Epithelial cell of esophagus (primary cell): ENCODE measurements around the gene ZNF813.
"Not testable (repeated sequence)": the region's sequence is repeated elsewhere in the genome, so short reads cannot be mapped to it uniquely, and the experiment has no call there.

Experiments
- DNase-seq: peaks from one replicate; pipeline ENCODE4 v3.0.0; 2010; ENCODE audit warnings: low read depth
- H3K4me3 ChIP-seq: 2 replicates; pipeline ENCODE4 v1.5.1; 2011; ENCODE audit warnings: mild to moderate bottlenecking, low read length, control low read depth
- TF ChIP-seq, protein P1 (sequence below): IDR thresholded peaks from 2 replicates; pipeline ENCODE4 v1.5.1; 2011; ENCODE audit warnings: low read depth, mild to moderate bottlenecking, low read length, control low read depth, inconsistent platforms; ENCODE audit not compliant: insufficient read depth; ENCODE audit errors: missing control alignments

ZNF813 gene

DNA sequence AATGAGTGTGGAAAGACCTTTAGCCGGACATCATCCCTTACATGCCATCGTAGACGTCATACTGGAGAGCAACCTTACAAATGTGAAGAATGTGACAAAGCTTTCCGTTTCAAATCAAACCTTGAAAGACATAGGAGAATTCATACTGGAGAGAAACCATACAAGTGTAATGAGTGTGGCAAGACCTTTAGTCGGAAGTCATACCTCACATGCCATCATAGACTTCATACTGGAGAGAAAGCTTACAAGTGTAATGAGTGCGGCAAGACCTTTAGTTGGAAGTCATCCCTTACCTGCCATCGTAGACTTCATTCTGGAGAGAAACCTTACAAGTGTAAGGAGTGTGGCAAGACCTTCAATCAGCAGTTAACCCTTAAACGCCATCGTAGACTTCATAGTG, 11.7 kb upstream of the ZNF813 start:
- H3K4me3 ChIP-seq: no peak overlapping the region
- no peak for DNase-seq
- TF ChIP-seq, protein P1, sequence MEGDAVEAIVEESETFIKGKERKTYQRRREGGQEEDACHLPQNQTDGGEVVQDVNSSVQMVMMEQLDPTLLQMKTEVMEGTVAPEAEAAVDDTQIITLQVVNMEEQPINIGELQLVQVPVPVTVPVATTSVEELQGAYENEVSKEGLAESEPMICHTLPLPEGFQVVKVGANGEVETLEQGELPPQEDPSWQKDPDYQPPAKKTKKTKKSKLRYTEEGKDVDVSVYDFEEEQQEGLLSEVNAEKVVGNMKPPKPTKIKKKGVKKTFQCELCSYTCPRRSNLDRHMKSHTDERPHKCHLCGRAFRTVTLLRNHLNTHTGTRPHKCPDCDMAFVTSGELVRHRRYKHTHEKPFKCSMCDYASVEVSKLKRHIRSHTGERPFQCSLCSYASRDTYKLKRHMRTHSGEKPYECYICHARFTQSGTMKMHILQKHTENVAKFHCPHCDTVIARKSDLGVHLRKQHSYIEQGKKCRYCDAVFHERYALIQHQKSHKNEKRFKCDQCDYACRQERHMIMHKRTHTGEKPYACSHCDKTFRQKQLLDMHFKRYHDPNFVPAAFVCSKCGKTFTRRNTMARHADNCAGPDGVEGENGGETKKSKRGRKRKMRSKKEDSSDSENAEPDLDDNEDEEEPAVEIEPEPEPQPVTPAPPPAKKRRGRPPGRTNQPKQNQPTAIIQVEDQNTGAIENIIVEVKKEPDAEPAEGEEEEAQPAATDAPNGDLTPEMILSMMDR: no peak

DNA sequence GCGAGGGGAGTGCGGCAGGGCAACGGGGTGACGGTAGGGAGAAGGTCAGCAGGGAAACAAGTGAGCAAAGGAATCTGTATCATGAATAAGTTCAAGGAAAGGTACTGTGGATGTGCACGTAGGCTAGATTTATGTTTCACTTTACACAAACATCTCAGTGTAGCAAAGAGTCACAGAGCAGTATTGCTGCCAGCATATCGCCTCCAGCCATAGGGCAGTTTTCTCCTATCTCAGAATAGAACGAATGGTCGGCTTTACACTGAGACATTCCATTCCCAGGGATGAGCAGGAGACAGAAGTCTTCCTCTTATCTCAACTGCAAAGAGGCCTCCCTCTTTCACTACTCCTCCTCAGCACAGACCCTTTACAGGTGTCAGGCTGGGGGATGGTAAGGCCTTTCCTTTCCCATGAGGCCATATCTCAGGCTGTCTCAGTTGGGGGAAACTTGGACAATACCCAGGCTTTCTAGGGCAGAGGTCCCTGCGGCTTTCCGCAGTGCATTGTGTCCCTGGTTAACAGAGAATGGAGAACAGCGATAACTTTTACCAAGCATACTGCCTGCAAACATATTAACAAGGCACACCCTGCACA, 7.3 kb upstream of the ZNF813 start:
- not testable (repeated sequence) for DNase-seq, H3K4me3 ChIP-seq

DNA sequence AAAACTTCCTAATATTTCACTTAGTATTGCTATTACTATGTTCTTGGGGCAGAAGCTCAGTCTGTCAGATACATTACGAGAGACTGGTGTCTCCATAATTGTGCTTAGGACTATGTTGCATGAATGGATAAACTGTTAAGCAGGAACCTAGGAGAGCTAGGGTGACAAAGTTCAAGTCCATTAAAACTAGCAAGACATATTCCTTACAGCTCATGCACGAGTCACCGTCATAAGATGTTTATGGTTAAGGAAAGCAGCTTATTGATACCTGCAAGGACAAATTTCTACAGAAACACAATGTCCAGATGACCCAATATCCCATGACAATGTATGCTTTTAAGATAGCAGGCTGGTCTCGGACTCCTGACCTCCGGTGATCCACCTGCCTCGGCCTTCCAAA, 5.7 kb upstream of the ZNF813 start:
- DNase-seq: peak; percentile 20
- H3K4me3 ChIP-seq: no peak overlapping the region
- TF ChIP-seq, protein P1: no peak

DNA sequence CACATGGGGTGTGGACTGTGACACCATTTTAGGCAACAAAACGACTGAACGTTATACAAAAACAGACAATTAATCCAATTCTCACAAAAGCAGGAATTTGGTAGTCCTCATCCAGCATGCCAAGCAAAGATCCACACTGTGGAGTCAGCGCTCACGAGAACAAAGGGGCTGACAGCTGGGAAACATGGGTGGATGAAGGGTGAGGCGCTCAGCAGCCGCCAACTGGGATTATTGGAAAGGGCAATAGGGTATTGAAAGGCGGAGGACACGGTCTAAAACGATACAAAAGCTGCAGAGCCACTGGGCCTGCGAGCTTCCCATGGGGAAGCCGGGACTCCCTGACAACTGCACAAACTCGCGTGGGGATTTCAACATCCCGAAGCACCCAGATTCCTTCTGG, 4.7 kb upstream of the ZNF813 start:
- TF ChIP-seq, protein P1: no peak
- DNase-seq: no peak
- H3K4me3 ChIP-seq: no peak overlapping the region

DNA sequence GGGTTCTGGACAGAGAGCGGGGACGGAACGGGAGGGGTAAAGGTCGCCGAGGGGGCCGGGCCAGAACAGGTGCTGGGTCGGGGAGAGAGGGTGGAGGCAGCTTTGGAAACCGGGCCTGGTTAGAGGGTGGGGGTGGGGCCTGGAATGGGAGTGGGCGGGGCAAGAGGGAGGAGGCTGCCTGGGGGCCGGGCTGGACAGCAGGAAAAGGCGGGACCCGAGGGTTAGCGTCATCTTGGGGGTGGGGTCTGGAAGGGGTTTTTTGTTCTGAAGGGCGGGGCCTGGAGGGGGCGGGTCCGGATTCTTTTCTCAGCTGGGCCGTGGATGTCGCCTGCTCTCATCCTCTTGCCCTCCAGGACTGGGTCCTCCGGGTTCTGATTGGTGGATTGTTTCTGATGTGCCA, 4.3 kb upstream of the ZNF813 start:
- TF ChIP-seq, protein P1: no peak
- H3K4me3 ChIP-seq: no peak overlapping the region
- DNase-seq: no peak

DNA sequence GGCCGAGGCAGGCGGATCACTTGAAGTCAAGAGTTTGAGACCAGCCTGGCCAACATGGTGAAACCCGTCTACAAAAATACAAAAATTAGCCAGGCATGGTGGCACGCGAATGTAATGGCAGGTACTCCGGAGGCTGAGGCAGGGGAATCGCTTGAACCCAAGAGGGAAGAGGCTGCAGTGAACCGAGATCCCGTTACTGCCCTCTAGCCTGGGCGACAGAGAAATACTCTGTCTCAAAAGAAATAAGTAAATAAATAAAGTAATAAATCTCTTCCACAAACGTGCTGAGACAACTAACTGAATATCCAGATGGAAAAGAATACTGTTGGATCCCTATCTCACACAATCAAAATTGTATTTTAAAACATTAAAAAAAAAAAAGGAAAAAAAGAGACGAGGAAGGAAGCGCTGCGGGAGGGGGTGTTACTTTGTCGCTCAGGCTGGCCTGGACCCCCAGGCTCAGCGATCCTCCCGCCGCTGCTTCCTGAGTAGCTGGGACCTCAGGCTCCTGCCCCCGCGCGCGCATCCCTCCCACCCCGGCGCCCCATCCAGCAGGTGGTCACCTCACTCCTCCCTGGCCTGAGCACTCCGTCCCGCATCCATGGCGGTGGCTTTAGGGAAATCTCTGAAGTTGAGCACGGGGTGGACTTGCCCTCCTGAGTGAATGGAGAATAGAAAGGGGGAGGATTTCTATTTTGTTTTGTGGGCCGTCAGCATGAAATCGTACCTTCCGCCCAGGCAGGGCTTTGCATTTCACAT, 628 bp upstream of the ZNF813 start:
- H3K4me3 ChIP-seq: peak overlapping the region; percentile 92
- DNase-seq: peak; percentile 5

DNA sequence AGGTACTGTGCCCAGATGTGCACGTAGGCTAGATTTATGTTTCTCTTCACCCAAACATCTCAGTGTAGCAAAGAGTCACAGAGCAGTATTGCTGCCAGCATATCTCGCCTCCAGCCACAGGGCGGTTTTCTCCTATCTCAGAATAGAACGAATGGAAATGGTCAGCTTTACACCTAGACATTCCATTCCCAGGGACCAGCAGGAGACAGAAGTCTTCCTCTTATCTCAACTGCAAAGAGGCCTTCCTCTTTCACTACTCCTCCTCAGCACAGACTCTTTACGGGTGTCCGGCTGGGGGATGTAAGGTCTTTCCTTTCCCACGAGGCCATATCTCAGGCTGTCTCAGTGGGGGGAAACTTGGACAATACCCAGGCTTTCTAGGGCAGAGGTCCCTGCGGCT, 1.1 kb downstream of the ZNF813 start:
- not testable (repeated sequence) for DNase-seq
- H3K4me3 ChIP-seq: peak overlapping the region; percentile 92

More for the DNA sequence above, 628 bp upstream of the ZNF813 start:
- TF ChIP-seq, protein P1: no peak

DNA sequence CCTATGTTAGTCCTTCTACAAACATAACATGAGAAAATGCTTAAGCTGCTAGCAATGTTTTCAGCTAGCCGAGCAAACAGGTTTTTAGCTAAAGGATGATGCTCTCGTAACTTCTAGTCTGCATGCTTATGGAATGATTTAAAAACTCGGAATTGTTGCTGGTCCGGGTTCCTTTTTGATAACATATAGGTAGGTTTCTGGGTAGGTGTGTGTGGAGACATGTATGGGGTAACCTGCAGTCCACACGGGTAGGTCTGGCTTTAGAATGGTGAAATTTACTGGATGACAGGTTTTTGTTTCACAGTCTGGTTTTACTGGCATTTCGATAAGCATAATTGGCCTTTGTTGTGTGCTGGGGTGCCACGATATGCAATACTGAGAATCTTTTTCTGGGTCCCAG, 4.4 kb downstream of the ZNF813 start:
- no peak overlapping the region for H3K4me3 ChIP-seq
- DNase-seq: no peak
- TF ChIP-seq, protein P1: no peak

DNA sequence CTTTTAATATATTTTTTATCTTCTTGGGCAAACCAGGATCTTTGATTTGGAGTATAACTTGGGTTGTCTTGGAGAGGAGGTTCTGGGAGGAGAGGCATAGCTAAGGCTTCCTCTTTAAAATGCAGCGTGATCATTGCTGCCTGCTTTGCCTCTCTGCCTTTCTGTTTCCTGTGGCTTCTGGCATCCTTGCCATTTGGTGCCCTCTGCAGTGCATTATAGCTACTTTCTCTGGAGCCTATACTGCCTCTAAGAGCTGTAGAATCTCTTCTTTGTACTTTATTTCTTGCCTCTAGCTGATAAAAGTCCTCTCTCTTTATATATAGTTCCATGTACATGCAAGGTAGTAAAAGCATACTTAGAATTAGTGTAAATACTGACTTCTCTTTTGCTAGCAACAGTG, 7.3 kb downstream of the ZNF813 start:
- not testable (repeated sequence) for DNase-seq

DNA sequence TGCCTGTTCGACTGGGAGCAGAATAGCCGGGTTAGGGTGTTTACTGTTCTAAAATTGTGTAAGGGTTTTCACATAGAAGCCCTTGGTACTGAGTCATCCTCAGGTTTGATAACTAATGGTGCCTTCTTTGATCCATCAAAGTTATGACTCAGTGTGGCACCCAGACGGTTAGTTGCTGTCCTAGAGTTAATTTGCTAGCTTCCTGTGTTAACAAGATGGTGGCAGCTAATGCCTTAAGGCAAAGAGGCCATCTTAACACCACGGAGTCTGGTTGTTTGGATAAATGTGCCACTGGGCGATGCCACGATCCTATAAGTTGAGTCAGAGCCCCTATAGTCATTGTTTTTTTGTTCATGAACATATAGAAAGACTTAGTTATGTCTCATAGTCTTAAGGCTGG, 7.9 kb downstream of the ZNF813 start:
- H3K4me3 ChIP-seq: not testable (repeated sequence)
- peak; percentile 82 for DNase-seq

More for the DNA sequence above, 7.3 kb downstream of the ZNF813 start:
- not testable (repeated sequence) for H3K4me3 ChIP-seq

DNA sequence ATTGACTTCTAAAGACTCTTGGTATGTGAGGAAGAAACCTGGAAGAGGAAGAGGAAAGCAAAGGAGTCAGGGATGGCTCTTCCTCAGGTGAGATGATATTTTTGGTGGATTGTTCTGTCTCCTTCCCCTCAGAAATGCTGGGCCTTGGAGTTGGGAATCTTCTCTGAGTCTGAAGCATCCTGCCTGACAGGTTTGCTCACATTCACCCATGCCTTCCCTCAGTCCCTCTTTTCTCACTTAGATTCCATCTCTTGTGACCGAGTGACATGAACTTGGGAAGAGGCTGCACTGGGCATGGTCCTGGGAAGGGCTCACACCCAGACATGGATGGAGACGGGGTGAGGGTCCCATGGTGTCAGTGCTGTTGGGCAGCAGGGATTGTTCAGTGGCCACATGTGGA, 16.2 kb downstream of the ZNF813 start:
- not testable (repeated sequence) for DNase-seq, H3K4me3 ChIP-seq
